SK-N-SH treated with all-trans-retinoic acid at 6 μM for 48 hours (cell line): ENCODE data around the gene SLC18A2.
"Not testable (repeated sequence)": the region's sequence is repeated elsewhere in the genome, so short reads cannot be mapped to it uniquely, and the experiment has no call there.

Experiments used
- ATAC-seq: fragments of 200-7000 bp; cut with Tn5 transposase; 3 replicates; pipeline ENCODE4 v1.9.1; 2020; ENCODE audit warnings: mild to moderate bottlenecking, moderate library complexity
- ARNTL ChIP-seq: fragments of 450-650 bp; formaldehyde crosslinking; IDR thresholded peaks from 2 replicates; pipeline ENCODE4 v1.5.0; 2020; ENCODE audit warnings: low read depth, mild to moderate bottlenecking, moderate library complexity, borderline replicate concordance
- BACH2 ChIP-seq: fragments of 250-450 bp; sonication (Bioruptor Pico); IDR thresholded peaks from 2 replicates; pipeline ENCODE4 v1.9.0; 2021; ENCODE audit warnings: mild to moderate bottlenecking, borderline replicate concordance
- CREB5 ChIP-seq: fragments of 250-450 bp; sonication (Bioruptor Pico); IDR thresholded peaks from 2 replicates; pipeline ENCODE4 v1.5.1; 2020; ENCODE audit warnings: low read depth, mild to moderate bottlenecking, moderate library complexity
- CSDC2 ChIP-seq: fragments of 250-450 bp; sonication (Bioruptor Pico); IDR thresholded peaks from 2 replicates; pipeline ENCODE4 v1.5.0; 2020; ENCODE audit warnings: mild to moderate bottlenecking, moderate library complexity
- CSRNP3 ChIP-seq: fragments of 250-450 bp; sonication (Bioruptor Pico); IDR thresholded peaks from 2 replicates; pipeline ENCODE4 v1.5.1; 2021; ENCODE audit warnings: mild to moderate bottlenecking, moderate library complexity
- ESRRG ChIP-seq: fragments of 250-450 bp; sonication (Bioruptor Pico); IDR thresholded peaks from 2 replicates; pipeline ENCODE4 v1.6.1; 2021; ENCODE audit warnings: mild to moderate bottlenecking
- GLIS3 ChIP-seq: fragments of 250-450 bp; sonication (Bioruptor Pico); IDR thresholded peaks from 2 replicates; pipeline ENCODE4 v1.5.0; 2020; ENCODE audit warnings: mild to moderate bottlenecking, moderate library complexity
- OSR1 ChIP-seq: fragments of 250-450 bp; sonication (Bioruptor Pico); IDR thresholded peaks from 2 replicates; pipeline ENCODE4 v1.8.0; 2022; ENCODE audit warnings: moderate library complexity, mild to moderate bottlenecking, inconsistent platforms
- PATZ1 ChIP-seq: fragments of 250-450 bp; sonication (Bioruptor Pico); IDR thresholded peaks from 2 replicates; pipeline ENCODE4 v1.8.0; 2020; ENCODE audit warnings: mild to moderate bottlenecking, moderate library complexity, borderline replicate concordance
- PPARA ChIP-seq: fragments of 250-450 bp; sonication (Bioruptor Pico); IDR thresholded peaks from 2 replicates; pipeline ENCODE4 v1.5.0; 2020; ENCODE audit warnings: mild to moderate bottlenecking, borderline replicate concordance
- RARB ChIP-seq: fragments of 250-450 bp; sonication (Bioruptor Pico); IDR thresholded peaks from 2 replicates; pipeline ENCODE4 v1.8.0; 2021; ENCODE audit warnings: mild to moderate bottlenecking, moderate library complexity
- SNAI2 ChIP-seq: fragments of 250-450 bp; sonication (Bioruptor Pico); IDR thresholded peaks from 2 replicates; pipeline ENCODE4 v1.5.0; 2020; ENCODE audit warnings: mild to moderate bottlenecking, moderate library complexity
- TCF4 ChIP-seq: fragments of 250-450 bp; sonication (Bioruptor Pico); IDR thresholded peaks from 2 replicates; pipeline ENCODE4 v1.8.0; 2021; ENCODE audit warnings: mild to moderate bottlenecking, moderate library complexity, borderline replicate concordance
- TOX ChIP-seq: fragments of 250-450 bp; sonication (Bioruptor Pico); IDR thresholded peaks from 2 replicates; pipeline ENCODE4 v1.8.0; 2021; ENCODE audit warnings: mild to moderate bottlenecking, moderate library complexity, borderline replicate concordance
- ZC3H10 ChIP-seq: fragments of 250-450 bp; sonication (Bioruptor Pico); IDR thresholded peaks from 2 replicates; pipeline ENCODE4 v1.5.1; 2021; ENCODE audit warnings: mild to moderate bottlenecking, moderate library complexity
- ZFP30 ChIP-seq: fragments of 450-650 bp; formaldehyde crosslinking; IDR thresholded peaks from 2 replicates; pipeline ENCODE4 v1.5.0; 2022; ENCODE audit warnings: mild to moderate bottlenecking, moderate library complexity
- ZNF565 ChIP-seq: fragments of 450-650 bp; formaldehyde crosslinking; conservative IDR thresholded peaks from 2 replicates; pipeline ENCODE4 v1.5.0; 2020; ENCODE audit warnings: low read depth, mild to moderate bottlenecking, moderate library complexity
- ZNF70 ChIP-seq: fragments of 450-650 bp; formaldehyde crosslinking; IDR thresholded peaks from 2 replicates; pipeline ENCODE4 v1.5.0; 2020; ENCODE audit warnings: mild to moderate bottlenecking, moderate library complexity
- ZNF8 ChIP-seq: fragments of 450-650 bp; formaldehyde crosslinking; IDR thresholded peaks from 2 replicates; pipeline ENCODE4 v1.5.0; 2020; ENCODE audit warnings: mild to moderate bottlenecking, moderate library complexity

SLC18A2 gene

GRCh38 chr10:117294735-117295134 is 53.8 kb downstream of the SLC18A2 start (continued):
- no peak for TF ChIP-seq CREB5 (CRISPR knock-in tag)

DNA sequence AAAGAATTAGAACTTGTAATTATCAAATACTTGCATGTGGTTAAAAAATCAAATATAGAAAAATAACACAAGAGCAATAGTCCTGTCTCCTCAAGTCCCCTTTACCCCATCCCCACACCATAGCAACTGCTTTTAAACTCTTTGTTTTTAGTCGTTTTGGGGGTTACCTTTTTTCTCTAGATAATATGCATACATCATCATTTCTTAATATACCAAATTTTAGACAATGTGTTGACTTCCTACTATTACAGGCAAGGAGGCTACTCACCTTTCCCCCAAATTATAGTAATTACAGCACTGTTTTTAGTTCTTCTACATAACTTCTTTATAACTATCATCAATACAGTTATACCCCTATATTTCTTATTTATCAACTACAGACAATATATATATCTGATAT is 57.3 kb downstream of the SLC18A2 start:
- no peak for ATAC-seq
- no peak for TF ChIP-seq GLIS3 (CRISPR knock-in tag)

DNA sequence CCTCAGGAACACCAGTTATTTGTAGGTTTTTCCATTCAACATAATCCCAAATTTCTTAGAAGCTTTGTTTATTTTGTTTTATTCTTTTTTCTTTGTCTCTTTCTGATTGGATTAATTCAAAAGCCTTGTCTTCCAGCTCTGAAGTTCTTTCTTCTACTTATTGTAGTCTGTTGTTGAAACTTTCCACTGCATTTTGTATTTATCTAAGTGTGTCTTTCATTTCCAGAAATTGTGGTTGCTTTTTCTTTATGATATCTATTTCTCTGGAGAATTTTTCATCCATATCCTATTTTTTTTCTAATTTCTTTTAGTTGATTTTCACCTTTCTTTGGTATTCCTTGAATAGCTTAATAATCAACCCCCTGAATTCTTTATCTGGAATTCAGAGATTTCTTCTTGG is 58.5 kb downstream of the SLC18A2 start:
- TF ChIP-seq ZNF70 (CRISPR knock-in tag) (no peak), PPARA (CRISPR knock-in tag) (no peak), ARNTL (no peak), RARB (CRISPR knock-in tag) (no peak), ZNF8 (CRISPR knock-in tag) (no peak), BACH2 (CRISPR knock-in tag) (no peak), CSDC2 (CRISPR knock-in tag) (no peak), TCF4 (CRISPR knock-in tag) (no peak), ESRRG (CRISPR knock-in tag) (no peak)
- no peak for ATAC-seq

DNA sequence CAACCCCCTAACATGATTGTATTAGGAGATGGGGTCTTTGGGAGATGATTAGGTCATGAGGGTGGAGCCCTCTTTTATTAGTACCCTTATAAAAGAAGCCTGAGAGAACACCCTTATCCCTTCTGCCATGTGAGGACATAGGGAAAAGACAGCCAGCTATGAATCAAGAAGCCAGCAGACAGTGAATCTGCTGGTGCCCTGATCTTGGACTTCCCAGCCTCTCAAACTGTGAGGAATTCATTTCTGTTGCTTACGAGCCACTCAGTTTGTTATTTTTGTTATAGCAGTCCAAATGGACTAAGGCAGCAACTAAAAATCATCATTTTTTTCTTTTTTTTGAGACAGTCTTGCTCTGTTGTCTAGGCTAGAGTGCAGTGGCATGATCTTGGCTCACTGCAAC is 59.8 kb downstream of the SLC18A2 start:
- no peak for TF ChIP-seq ZNF8 (CRISPR knock-in tag)
- TF ChIP-seq PATZ1, result no peak
- TF ChIP-seq GLIS3 (CRISPR knock-in tag), result no peak
- TF ChIP-seq ARNTL, result no peak
- no peak for TF ChIP-seq OSR1 (CRISPR knock-in tag)
- no peak for TF ChIP-seq CSDC2 (CRISPR knock-in tag)
- no peak for TF ChIP-seq SNAI2
- no peak for TF ChIP-seq ZFP30 (CRISPR knock-in tag)
- no peak for ATAC-seq

DNA sequence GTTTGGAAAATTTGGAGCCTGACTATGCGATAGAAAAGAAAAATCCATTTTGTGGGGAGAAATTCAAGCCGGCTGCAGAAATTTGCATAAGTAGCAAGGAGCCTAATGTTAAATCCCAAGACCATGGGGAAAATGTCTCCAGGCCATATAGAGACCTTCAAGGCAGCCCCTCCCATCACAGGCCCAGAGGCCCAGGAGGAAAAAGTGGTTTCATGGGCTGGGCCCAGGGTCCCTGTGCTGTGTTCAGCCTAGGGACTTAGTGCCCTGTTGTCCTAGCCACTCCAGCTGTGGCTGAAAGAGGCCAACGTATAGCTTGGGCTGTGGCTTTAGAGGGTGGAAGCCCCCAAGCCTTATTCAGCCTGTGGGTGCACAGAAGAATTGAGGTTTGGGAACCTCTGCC is 62.5 kb downstream of the SLC18A2 start:
- ATAC-seq, result not testable (repeated sequence)

GRCh38 chr10:117306674-117307073 is 65.8 kb downstream of the SLC18A2 start:
- ATAC-seq, result no peak
- TF ChIP-seq ZC3H10 (CRISPR knock-in tag), result no peak

- ATAC-seq, result no peak
- no peak for TF ChIP-seq PATZ1
- no peak for TF ChIP-seq CSRNP3
- TF ChIP-seq ZFP30 (CRISPR knock-in tag), result no peak
- TF ChIP-seq CREB5 (CRISPR knock-in tag), result no peak
- no peak for TF ChIP-seq TOX (CRISPR knock-in tag)
- TF ChIP-seq ZNF565, result no peak
- no peak for TF ChIP-seq ZC3H10 (CRISPR knock-in tag)
Observed at GRCh38 chr10:117311261-117311660, 70.3 kb downstream of the SLC18A2 start.
